Activated B cell treated with CpG ODN at 0.5 μM for 24 hours (primary cell): ENCODE results near the gene ICE1. TPM values are rescaled to one million over a fixed set of nuclear protein-coding genes. Genes with fewer than 3 reads are reported as not detected.

Source experiments
- ATAC-seq: fragments of 200-7000 bp; cut with Tn5 transposase; one replicate; pipeline ENCODE4 v1.10.0; 2021; ENCODE audit warnings: low read depth, mild to moderate bottlenecking, moderate library complexity
- CTCF ChIA-PET: fragments of 350-600 bp; sonication (Branson Sonifier 250); formaldehyde crosslinking; loops from one replicate; lab custom pipeline; 2021; ENCODE audit warnings: antibody characterized with exemption; lab: Charles Lee
- POLR2A ChIA-PET: fragments of 350-600 bp; sonication (Branson Sonifier 250); formaldehyde crosslinking; loops from one replicate; lab custom pipeline; 2021; ENCODE audit warnings: antibody characterized with exemption; lab: Charles Lee
- DNase-seq: peaks from one replicate; pipeline ENCODE4 v3.0.0; 2022
- H3K27ac Mint-ChIP-seq: one replicate; pipeline ENCODE4 v1.8.0; 2020; ENCODE audit warnings: mixed read lengths
- H3K27me3 Mint-ChIP-seq: one replicate; pipeline ENCODE4 v1.8.0; 2021; ENCODE audit warnings: mixed read lengths
- H3K36me3 Mint-ChIP-seq: one replicate; pipeline ENCODE4 v1.8.0; 2021; ENCODE audit warnings: low read depth, mixed read lengths
- H3K4me1 Mint-ChIP-seq: one replicate; pipeline ENCODE4 v1.8.0; 2021; ENCODE audit warnings: mixed read lengths
- H3K4me3 Mint-ChIP-seq: one replicate; pipeline ENCODE4 v1.8.0; 2020; ENCODE audit warnings: mild to moderate bottlenecking, mixed read lengths
- H3K9me3 Mint-ChIP-seq: one replicate; pipeline ENCODE4 v1.8.0; 2020; ENCODE audit warnings: mixed read lengths
- CTCF ChIP-seq: fragments of 200-600 bp; IDR thresholded peaks from one replicate; pipeline ENCODE4 v1.8.0; 2022; ENCODE audit warnings: antibody characterized with exemption, mild to moderate bottlenecking
- intact Hi-C: fragments of 100-400 bp; cut with micrococcal nuclease; formaldehyde crosslinking; loops from one replicate; pipeline ENCODE4 v1.15.1; 2024
- total RNA-seq: library from RNA; stranded (reverse); gene quantifications from 2 replicates; pipeline ENCODE4 v1.2.3, GENCODE V29; 2022

ICE1 gene
- total RNA-seq, 1 donor from 2014 or later, result 36.8 TPM

GRCh38 chr5:5534333-5534732 is 111.9 kb downstream of the ICE1 start:
- ChIA-PET CTCF (no interaction called here), POLR2A (no interaction called here)
- H3K4me3 Mint-ChIP-seq, result no peak overlapping the region
- peaks cover 22% of the 10 kb centered on the region for H3K27me3 Mint-ChIP-seq
- TF ChIP-seq CTCF, result no peak
- H3K27ac Mint-ChIP-seq, result no peak overlapping the region
- H3K36me3 Mint-ChIP-seq, result no peaks in the 10 kb centered on the region
- no peaks in the 10 kb centered on the region for H3K4me1 Mint-ChIP-seq
- no peaks in the 10 kb centered on the region for H3K9me3 Mint-ChIP-seq
- ATAC-seq (no peak), DNase-seq (no peak)
- intact Hi-C loops, result no loop called here

GRCh38 chr5:5536871-5537270 is 114.4 kb downstream of the ICE1 start:
- no peaks in the 10 kb centered on the region for H3K4me1 Mint-ChIP-seq
- H3K27ac Mint-ChIP-seq, result no peak overlapping the region
- peaks cover 19% of the 10 kb centered on the region for H3K27me3 Mint-ChIP-seq
- no peak overlapping the region for H3K4me3 Mint-ChIP-seq
- no peaks in the 10 kb centered on the region for H3K9me3 Mint-ChIP-seq
- intact Hi-C loops, result no loop called here
- ATAC-seq, result no peak
- CTCF ChIA-PET, result no interaction called here
- POLR2A ChIA-PET, result no interaction called here
- DNase-seq, result no peak
- H3K36me3 Mint-ChIP-seq, result no peaks in the 10 kb centered on the region
- TF ChIP-seq CTCF, result no peak

GRCh38 chr5:5537426-5537825 is 114.9 kb downstream of the ICE1 start:
- POLR2A ChIA-PET, result no interaction called here
- Mint-ChIP-seq H3K4me1 (no peaks in the 10 kb centered on the region), H3K4me3 (no peak overlapping the region), H3K27ac (no peak overlapping the region), H3K27me3 (peaks cover 14% of the 10 kb centered on the region), H3K9me3 (no peaks in the 10 kb centered on the region), H3K36me3 (no peaks in the 10 kb centered on the region)
- DNase-seq, result no peak
- no peak for ATAC-seq
- CTCF ChIA-PET, result no interaction called here
- intact Hi-C loops, result no loop called here
- no peak for TF ChIP-seq CTCF

- DNase-seq, result no peak
- no peak for TF ChIP-seq CTCF
- Mint-ChIP-seq H3K27ac (no peak overlapping the region), H3K4me3 (no peak overlapping the region), H3K9me3 (no peaks in the 10 kb centered on the region), H3K36me3 (no peaks in the 10 kb centered on the region), H3K27me3 (peaks cover 7% of the 10 kb centered on the region), H3K4me1 (no peaks in the 10 kb centered on the region)
- POLR2A ChIA-PET, result no interaction called here
- no peak for ATAC-seq
- intact Hi-C loops, result no loop called here
- CTCF ChIA-PET, result no interaction called here
Observed at GRCh38 chr5:5539590-5539989, 117.1 kb downstream of the ICE1 start.
